Measurements from ENCODE around the gene BRINP3.

Gene BRINP3

GRCh38 chr1:190098107-190098506 is 379.6 kb downstream of the BRINP3 start:
- no peak for DNase-seq

- no peak for DNase-seq
Measured at GRCh38 chr1:190095596-190095995, 382.1 kb downstream of the BRINP3 start.

GRCh38 chr1:190084552-190084951 is 393.1 kb downstream of the BRINP3 start:
- DNase-seq = no peak

DNA sequence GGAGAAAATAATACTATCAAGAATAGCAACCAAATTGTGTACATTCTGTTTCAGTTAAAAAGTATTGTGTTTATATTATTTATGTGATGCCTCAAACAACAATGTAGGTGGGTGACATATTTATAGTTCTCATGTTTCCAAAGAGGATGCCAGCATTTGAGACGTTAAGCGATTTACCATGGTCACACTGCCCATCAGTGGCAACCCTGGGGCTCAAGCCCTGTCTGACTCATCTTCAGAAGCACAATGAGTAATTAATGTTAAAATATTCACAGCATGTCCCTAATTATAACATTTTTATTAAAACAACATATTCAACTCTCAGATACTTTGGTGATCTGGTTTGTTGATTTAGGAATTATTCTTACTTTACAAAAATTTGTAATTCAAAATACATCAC is 409.4 kb downstream of the BRINP3 start:
- DNase-seq = no peak

- DNase-seq = peak; percentile 75
Measured at GRCh38 chr1:190067592-190067991, 410.1 kb downstream of the BRINP3 start.

GRCh38 chr1:190066011-190066410 is 411.7 kb downstream of the BRINP3 start:
- DNase-seq = no peak

DNA sequence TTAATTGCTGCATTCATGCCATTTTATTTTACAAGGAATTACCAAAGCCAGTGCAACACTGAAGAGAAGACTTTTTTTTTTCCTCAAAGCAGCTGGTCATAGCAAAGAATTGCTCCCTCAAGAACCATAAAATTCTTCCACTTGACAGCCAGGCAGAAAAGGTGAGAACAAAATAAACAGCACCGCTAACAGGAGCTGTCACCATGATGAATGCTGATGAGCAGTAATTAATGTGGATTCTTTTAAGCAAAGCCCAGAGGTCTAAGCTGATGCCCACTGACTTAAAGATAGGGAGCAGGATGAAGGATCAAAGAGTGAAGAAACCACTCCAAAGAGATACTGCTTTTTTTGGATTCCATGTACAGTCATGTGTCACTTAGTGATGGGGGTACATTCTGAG is 428.4 kb downstream of the BRINP3 start:
- no peak for DNase-seq
